Neural progenitor cell (in vitro differentiated cells): ENCODE results near the gene EFCAB11.

Experiments used
- CTCF ChIP-seq: fragments of 200-600 bp; sonication (generic); IDR thresholded peaks from 2 replicates; pipeline ENCODE4 v1.5.1; 2017; ENCODE audit warnings: antibody characterized with exemption, mild to moderate bottlenecking
- EZH2 ChIP-seq: fragments of 200-600 bp; sonication (generic); IDR thresholded peaks from 2 replicates; pipeline ENCODE4 v1.6.1; 2017; ENCODE audit warnings: antibody characterized with exemption, mild to moderate bottlenecking, moderate library complexity

- TF ChIP-seq CTCF (no peak), EZH2 (no peak)
Observed at GRCh38 chr14:89798212-89798773, 156.2 kb downstream of the EFCAB11 start.
